Activated T-helper 17 cell treated with anti-CD3 and anti-CD28 coated beads, Interleukin-2, amount 50 U/mL, for 72 hours (primary cell): ENCODE results near the gene CACNB1. TPM values are rescaled to one million over a fixed set of nuclear protein-coding genes. Genes with fewer than 3 reads are reported as not detected.

ENCODE experiments used
- ATAC-seq: fragments of 150-1000 bp; cut with Tn5 transposase; replicated peaks from 2 replicates; pipeline ENCODE4 v1.10.0; 2021; ENCODE audit warnings: mild to moderate bottlenecking, moderate library complexity
- H3K27ac Mint-ChIP-seq: one replicate; pipeline ENCODE4 v1.8.0; 2022; ENCODE audit warnings: mixed read lengths
- H3K27me3 Mint-ChIP-seq: one replicate; pipeline ENCODE4 v1.8.0; 2022; ENCODE audit warnings: mixed read lengths
- H3K36me3 Mint-ChIP-seq: one replicate; pipeline ENCODE4 v1.8.0; 2022; ENCODE audit warnings: low read depth, mild to moderate bottlenecking, mixed read lengths
- H3K4me1 Mint-ChIP-seq: one replicate; pipeline ENCODE4 v1.8.0; 2022; ENCODE audit warnings: mixed read lengths
- H3K4me3 Mint-ChIP-seq: one replicate; pipeline ENCODE4 v1.8.0; 2022; ENCODE audit warnings: mild to moderate bottlenecking, mixed read lengths
- H3K9me3 Mint-ChIP-seq: one replicate; pipeline ENCODE4 v1.8.0; 2022; ENCODE audit warnings: mixed read lengths
- total RNA-seq, 2 donors: library from RNA; stranded (reverse); gene quantifications; one replicate each; pipeline ENCODE4 v1.2.3, GENCODE V29; 2022

CACNB1 gene
- total RNA-seq, 2 donors from 2014 or later: 22.6 to 24.2 TPM

DNA sequence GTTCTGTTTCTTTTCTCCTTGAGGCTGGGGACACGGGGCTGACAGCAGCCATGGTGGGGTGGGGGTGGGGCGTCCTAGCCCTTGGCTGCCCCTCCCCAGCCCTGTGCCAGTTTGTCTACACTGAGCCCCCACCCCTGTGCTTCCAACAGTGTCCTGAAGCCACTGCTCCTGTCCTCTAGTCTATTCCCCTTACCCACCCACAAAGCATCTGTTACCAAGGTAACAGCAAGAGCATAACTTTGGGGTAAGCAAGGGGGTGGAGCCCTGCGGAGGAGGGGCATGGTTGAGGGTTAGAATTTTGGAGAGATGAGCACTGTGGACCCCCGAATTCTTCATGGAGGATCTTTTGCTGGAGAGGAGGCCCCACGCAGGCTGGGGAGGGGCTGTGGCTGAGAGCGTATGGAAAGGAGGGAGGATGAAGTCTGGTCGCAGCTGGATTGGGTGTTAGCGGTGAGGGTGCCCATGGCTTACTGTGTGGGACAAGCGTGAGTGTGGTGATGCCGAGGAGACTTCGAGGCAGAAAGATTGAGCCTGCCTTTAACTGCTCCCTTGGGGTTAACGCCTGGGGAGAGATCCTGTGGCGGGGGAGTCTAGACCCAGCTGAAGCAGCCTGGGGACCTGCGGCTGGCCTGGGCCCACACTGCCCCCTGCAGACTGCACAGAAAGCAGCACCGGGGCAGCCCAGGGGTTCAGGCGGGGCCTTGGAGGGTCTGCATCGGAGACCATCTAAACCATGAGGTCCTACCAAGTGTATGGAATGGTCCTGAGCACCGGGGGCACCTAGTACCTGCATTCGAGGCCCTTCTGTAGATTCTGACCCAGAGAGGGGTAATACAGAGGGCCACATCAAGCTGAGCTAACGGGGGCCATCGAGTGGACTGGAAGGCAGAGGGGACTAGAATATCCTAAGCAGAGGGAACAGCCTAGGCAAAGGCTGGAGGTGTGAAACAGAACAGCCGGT is 34.4 kb upstream of the CACNB1 start:
- ATAC-seq: peak; percentile 73
- no peaks in the 10 kb centered on the region for H3K36me3 Mint-ChIP-seq
- peak overlapping the region; percentile 36 for H3K4me3 Mint-ChIP-seq
- no peaks in the 10 kb centered on the region for H3K9me3 Mint-ChIP-seq
- peaks cover 6% of the 10 kb centered on the region for H3K4me1 Mint-ChIP-seq
- H3K27me3 Mint-ChIP-seq: peaks cover 22% of the 10 kb centered on the region
- H3K27ac Mint-ChIP-seq: peak overlapping the region; percentile 34

DNA sequence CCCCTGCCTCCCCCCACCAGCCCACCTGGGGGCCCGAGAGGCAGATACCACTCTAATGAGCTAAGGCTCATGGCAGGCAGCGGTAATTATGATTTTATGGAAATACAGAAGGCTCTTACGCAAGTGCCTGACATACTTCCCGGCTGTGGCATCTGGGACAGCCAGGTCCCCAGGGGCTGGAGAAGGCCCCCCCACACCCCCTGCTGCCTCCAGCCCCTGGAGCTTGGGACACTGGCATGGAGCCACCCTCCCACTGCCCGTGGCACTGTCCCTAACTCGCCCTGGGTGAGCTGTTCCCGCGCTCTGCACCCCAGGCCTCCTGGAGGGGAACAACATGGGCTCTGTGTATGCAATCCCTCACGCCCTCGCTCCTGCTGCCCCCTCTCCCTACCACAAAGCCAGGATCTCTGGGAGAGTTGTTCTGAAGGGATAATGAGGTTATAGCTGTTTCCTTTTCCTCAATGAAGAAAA is 33.7 kb upstream of the CACNB1 start:
- Mint-ChIP-seq H3K4me1 (peaks cover 7% of the 10 kb centered on the region), H3K9me3 (no peaks in the 10 kb centered on the region), H3K27ac (no peak overlapping the region), H3K4me3 (no peak overlapping the region), H3K27me3 (peaks cover 24% of the 10 kb centered on the region), H3K36me3 (no peaks in the 10 kb centered on the region)
- ATAC-seq: no peak

DNA sequence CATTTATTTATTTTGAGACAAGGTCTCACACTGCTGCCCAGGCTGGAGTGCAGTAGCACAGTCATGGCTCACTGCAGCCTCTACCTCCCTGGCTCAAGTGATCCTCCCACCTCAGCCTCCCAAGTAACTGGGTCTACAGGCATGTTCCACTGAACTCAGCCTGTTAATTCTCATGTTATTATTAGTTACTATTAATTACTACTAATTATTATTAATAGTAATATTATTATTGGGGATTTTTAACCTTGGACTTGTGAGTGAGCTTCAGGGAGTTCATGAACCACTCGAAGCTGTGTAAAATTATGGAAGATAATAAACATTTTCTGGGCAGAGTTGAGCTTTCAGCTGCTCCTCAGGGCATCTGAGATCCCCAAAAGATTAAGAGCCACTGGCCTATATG is 32.9 kb upstream of the CACNB1 start:
- peaks cover 11% of the 10 kb centered on the region for H3K4me1 Mint-ChIP-seq
- no peak for ATAC-seq
- peaks cover 28% of the 10 kb centered on the region for H3K27me3 Mint-ChIP-seq
- no peaks in the 10 kb centered on the region for H3K9me3 Mint-ChIP-seq
- H3K27ac Mint-ChIP-seq: no peak overlapping the region
- H3K36me3 Mint-ChIP-seq: no peaks in the 10 kb centered on the region
- no peak overlapping the region for H3K4me3 Mint-ChIP-seq

DNA sequence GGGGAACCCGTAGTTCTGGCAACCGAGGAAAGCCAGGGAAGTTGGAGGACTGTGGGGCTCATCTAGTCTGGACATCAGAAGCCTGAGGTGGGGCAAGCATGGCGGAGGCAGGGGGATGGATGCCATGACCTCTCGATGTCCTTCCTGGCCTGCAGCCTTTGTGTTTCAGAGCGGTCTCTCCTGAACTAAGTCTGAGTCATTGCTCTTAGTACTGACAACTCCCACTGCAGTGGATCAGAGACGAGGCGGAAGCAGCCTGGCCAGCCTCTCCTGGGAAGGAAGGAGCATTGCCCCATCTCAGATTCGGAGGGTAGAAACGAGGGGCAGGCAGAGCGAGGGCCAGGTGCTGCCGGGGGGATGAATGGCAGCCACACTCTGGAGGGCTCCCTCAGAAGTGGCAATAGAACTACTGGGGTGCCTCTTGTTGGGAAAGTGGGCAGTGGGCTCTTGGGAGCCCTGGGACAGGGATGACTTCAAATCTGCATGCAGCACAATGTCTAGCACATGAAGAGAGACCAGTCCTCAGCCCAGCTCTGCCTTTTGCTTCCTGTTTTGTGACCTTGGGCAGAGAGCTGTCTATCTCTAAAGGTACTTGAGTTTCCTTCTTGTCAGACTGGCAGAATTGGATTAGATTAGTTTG is 31.9 kb upstream of the CACNB1 start:
- no peak for ATAC-seq
- Mint-ChIP-seq H3K27me3 (peaks cover 28% of the 10 kb centered on the region), H3K36me3 (no peaks in the 10 kb centered on the region), H3K9me3 (no peaks in the 10 kb centered on the region), H3K4me3 (no peak overlapping the region), H3K27ac (no peak overlapping the region), H3K4me1 (peaks cover 11% of the 10 kb centered on the region)

DNA sequence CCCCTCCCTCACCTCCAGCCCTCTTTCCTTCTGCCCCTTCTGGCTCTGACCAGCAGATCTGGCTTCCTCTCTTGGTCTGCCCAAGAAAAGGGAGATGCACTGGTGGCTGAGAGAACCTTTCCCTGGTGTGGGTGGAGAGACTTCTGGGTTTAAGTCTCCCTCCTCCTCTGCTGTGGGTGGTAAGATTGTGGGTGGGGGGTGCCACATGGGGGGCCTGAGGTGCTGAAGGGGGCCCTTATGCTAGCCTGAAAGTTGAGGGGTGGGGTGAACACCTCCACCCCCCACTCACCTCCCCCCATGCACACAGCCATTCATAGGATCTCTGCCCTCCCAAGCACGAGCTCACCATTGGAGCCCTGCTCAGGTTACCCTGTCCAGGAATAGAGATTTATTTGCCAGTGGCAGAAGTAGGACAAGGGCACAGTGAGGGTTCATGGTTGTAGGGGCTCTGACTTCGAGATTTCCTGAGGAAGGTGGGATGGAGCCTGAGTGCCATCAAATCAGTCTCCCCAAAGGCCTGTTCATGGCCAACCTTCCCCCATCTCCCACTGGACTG is 30.0 kb upstream of the CACNB1 start:
- Mint-ChIP-seq H3K4me3 (no peak overlapping the region), H3K4me1 (peaks cover 11% of the 10 kb centered on the region), H3K36me3 (peaks cover 5% of the 10 kb centered on the region), H3K27ac (no peak overlapping the region), H3K27me3 (peaks cover 38% of the 10 kb centered on the region), H3K9me3 (no peaks in the 10 kb centered on the region)
- ATAC-seq: no peak

DNA sequence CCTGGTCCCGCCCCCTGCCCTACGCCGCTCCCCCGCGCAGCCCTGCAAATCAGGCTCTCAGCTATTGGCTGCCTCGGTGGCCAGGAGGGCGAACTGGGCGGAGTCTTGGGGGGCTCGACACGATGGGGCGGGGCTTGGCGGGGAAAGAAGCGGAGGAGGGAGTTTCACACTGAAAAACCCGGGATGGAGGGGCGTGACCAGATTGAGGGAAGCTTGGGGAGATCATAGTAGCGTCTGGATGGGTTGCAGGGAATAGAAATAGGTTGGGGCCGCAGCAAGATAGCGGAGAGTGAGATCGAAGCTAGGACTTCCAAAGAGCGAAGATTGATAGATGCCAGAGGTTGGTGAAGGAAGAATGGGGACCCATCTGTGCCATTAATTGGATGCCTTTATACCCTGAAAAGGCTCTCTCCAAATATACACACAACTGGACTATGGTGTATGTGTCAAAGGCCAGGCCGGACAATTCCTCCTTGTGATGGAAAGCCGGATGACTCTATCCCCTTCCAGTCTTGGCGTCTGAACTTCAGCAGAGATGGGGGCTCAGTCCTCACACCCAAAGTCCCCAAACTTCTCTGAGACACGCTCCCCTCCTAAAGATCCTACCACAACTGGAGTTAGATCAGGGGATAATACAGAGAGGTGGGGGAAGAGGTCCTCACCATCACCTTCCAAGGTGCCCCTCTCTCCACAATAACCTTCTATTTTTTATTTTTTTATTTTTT is 28.7 kb upstream of the CACNB1 start:
- Mint-ChIP-seq H3K27ac (no peak overlapping the region), H3K27me3 (peaks cover 32% of the 10 kb centered on the region), H3K9me3 (no peaks in the 10 kb centered on the region), H3K36me3 (peaks cover 5% of the 10 kb centered on the region), H3K4me3 (peak overlapping the region; percentile 75), H3K4me1 (peaks cover 5% of the 10 kb centered on the region)
- peak; percentile 48 for ATAC-seq

DNA sequence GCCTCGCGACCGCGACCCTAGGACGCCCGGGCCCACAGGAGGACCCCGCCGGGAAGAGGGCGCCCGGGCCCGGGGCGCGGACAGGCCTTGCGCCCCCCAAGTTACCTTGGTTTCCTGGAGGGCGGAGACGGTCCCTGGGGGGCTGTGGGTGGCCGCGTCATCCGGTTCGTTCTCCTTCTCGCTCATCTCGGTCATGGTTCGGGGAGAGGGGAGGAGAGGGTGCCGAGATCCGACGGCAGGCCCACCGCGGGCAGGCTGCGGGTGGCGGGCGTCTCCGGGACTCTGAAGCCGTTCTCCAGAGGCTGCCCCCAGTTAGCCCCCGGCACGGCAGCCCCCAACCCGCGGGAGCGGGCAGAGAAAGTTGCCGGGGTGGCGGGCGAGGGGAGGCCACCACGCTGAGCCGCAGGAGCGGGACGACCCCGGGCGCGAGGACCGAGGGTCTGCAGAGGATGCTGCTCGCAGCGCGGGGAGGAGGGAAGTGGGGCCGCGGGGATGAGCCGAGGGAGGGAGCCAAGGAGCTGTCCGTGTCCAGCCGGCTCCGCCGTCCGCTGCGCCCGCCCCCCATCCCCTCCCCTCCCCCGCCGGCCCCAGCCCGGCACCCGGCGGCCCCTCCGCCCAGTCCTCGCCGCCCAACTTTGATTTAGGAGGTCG is 28.0 kb upstream of the CACNB1 start, which contains the start of gene STAC2:
STAC2 (minus strand) TSS at position 638 of the 651 bp plus-strand sequence; CDS start at position 195, 443 bp downstream.
- Mint-ChIP-seq H3K9me3 (no peaks in the 10 kb centered on the region), H3K27me3 (peaks cover 32% of the 10 kb centered on the region), H3K27ac (no peak within 1 kb of the TSS), H3K4me3 (peak within 1 kb of the TSS; percentile 75), H3K36me3 (peaks cover 5% of the 10 kb centered on the region), H3K4me1 (peaks cover 5% of the 10 kb centered on the region)
- no peak for ATAC-seq

DNA sequence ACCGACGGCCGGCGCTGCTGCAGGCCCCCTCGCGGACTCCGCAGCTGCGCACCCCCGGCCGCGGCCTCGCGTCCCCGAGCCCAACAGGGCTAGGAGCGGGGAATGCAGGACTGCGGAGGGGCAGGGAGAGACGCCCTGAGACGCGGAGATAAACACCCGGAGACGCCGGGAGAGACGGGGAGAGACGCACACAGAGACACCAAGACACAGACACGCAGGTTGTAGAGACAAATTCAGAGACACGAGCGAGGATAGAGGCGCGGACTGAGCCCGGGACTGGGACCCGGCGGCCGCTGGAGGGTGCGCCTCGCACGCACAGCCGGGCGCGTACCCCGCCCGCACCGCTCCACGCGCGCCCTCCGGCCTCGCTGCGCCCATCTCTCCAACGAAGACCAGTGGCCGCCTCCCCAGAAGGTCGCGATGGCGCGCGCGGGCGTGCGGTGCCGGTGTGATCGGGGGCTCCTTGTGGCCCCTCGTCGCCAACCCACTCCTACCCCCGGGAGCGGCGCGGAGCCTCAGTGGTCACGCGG is 27.4 kb upstream of the CACNB1 start:
- Mint-ChIP-seq H3K4me1 (peaks cover 5% of the 10 kb centered on the region), H3K27ac (no peak overlapping the region), H3K9me3 (no peaks in the 10 kb centered on the region), H3K27me3 (peaks cover 31% of the 10 kb centered on the region), H3K4me3 (peak overlapping the region; percentile 56), H3K36me3 (peaks cover 5% of the 10 kb centered on the region)
- no peak for ATAC-seq

DNA sequence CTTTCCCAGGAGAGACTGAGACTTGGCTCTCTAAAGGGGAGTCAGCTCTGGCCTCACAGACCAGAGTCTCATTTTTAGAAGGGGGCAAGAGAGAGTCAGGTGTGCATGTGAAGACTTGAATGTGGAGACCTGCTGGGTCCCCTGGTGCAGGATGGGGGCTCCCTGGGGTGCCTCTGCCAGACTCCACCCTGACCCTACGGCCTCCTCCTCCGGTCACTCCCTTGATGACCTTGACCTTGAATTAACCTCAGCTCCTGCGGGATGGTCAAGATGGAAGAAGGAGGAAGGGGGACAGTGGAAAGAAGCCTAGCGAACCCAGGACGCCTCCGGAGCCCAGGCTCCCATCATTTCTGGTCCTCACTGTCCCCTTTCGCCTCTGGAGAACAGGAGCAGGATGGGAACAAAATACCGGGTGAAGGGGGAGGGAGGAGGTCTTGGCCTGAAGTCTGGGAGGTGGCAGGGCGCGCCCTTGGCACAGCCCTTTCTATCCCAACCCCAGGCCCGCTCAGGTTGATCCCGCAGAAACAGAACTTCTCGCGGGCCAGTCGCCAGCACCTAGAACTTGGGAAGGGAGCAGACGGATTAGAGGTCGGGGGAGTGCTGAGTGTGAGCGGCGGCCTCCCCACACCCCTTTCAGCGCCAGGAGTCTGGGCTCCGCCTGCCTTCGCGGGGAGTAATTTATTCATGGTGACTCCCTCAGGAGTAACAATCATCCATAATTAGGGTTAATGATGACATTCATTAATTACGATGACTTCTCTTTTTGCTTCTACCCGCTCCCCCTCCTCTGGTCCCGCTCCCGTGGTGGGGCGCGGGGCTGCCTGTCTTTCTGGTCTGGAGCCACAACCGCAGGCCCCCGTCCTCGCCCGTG is 26.7 kb upstream of the CACNB1 start:
- no peaks in the 10 kb centered on the region for H3K9me3 Mint-ChIP-seq
- H3K4me1 Mint-ChIP-seq: peaks cover 5% of the 10 kb centered on the region
- H3K27ac Mint-ChIP-seq: no peak overlapping the region
- peaks cover 5% of the 10 kb centered on the region for H3K36me3 Mint-ChIP-seq
- no peak for ATAC-seq
- H3K4me3 Mint-ChIP-seq: peak overlapping the region; percentile 56
- H3K27me3 Mint-ChIP-seq: peaks cover 27% of the 10 kb centered on the region

DNA sequence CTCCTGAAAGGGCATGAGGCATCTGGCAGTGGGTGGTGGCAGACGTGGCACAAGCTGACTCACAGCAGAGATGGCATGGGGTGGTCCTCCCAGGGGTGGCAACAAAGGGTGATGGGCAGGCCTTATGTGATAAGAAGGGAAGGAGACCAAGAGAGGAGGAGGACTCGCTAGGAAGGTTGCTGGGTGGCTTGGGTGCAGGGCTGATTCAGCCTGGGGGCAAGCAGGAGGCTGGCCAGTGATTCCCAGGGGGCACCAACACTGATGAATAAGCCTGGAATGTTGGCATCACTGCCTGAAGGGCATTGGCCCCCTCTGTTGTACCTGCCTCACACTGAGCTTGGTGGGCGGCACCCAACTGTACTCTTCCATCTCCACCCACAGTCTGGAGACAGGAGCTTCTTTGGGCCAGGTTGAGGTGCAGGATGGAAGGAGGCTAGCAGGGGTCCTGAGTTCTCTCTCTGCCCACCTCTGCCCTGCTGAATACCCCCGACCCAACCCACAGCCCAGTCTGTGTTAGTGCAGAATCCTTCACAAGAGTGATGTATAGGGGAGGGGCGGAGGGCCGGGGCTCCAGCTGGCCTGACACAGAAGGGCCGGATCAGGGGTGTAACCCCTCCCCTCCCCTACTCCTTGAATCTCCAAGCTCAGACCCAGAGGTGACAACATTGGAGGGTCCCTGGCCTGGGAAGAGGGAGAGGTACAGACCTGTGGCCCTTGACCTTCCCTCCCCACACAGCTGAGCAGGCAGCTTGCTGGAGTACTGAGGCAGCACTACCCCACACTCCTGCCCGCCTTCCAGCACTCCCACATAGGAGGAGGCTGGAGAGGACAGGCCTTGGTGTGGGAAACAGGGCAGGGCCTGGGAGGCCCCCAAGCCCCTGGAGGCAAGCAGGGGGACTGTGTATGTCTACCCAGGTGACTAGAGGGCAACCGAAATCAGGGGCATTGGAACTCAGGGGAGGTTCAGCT is 25.7 kb upstream of the CACNB1 start:
- Mint-ChIP-seq H3K4me1 (peaks cover 5% of the 10 kb centered on the region), H3K4me3 (peak overlapping the region; percentile 34), H3K27me3 (peaks cover 25% of the 10 kb centered on the region), H3K27ac (no peak overlapping the region), H3K9me3 (no peaks in the 10 kb centered on the region), H3K36me3 (peaks cover 5% of the 10 kb centered on the region)
- no peak for ATAC-seq

DNA sequence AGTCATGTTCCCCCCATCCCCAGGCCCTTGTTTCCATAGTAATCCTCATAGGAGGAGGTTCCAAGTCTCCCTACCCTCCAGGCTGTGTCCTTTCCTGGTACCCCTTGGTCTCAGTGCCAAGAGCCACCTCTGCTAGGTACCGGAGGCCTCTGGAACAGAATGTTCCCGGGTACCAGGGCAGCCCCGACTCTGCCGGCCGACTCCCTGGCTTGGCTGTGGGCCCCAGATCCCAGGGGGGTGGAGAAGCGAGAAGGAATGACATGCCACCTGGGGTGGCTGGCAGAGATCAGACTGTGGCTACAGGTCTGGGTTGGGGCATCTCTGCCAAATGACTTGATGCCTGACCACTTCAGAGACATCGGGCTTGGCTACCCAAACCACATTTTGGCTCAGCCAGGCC is 24.7 kb upstream of the CACNB1 start:
- no peaks in the 10 kb centered on the region for H3K9me3 Mint-ChIP-seq
- H3K4me1 Mint-ChIP-seq: peaks cover 5% of the 10 kb centered on the region
- H3K36me3 Mint-ChIP-seq: peaks cover 5% of the 10 kb centered on the region
- no peak overlapping the region for H3K4me3 Mint-ChIP-seq
- ATAC-seq: no peak
- no peak overlapping the region for H3K27ac Mint-ChIP-seq
- peaks cover 19% of the 10 kb centered on the region for H3K27me3 Mint-ChIP-seq

DNA sequence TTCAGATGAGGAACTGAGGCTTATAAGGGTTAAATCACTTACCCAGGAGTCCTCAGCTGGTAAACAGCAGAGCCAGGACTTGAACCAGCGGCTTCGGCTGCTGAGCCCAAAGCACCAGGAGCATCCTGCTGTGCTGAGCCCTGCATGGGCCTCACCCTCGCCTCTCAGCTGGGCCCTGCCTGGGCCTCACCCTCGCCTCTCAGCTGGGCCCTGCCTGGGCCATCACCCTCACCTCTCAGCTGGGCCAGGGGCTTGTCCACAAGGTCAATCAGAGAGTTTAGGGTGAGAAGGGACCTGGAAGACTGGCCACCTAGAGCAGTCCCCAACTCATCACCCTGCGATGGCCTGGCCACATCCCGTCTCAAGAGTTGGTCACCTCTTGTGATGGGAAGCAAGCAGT is 24.1 kb upstream of the CACNB1 start:
- no peaks in the 10 kb centered on the region for H3K9me3 Mint-ChIP-seq
- no peak overlapping the region for H3K27ac Mint-ChIP-seq
- peaks cover 5% of the 10 kb centered on the region for H3K4me1 Mint-ChIP-seq
- peaks cover 5% of the 10 kb centered on the region for H3K36me3 Mint-ChIP-seq
- peaks cover 19% of the 10 kb centered on the region for H3K27me3 Mint-ChIP-seq
- H3K4me3 Mint-ChIP-seq: no peak overlapping the region
- ATAC-seq: no peak
